Esophagus squamous epithelium (tissue), 4 donors: ENCODE results near the gene PRPF40B.

ENCODE experiments used
- POLR2A ChIP-seq, 4 donors: fragments of 450-650 bp; IDR thresholded peaks; one replicate each; pipeline ENCODE4 v1.6.1; 2017; ENCODE audit warnings: antibody characterized with exemption in 4 of 4, mild to moderate bottlenecking in 4 of 4, moderate library complexity in 3 of 4
- TF ChIP-seq, protein P1 (sequence below), 6 experiments: fragments of 450-650 bp in 4 of 6; fragments of 200-600 bp in 2 of 6; sonication (generic) in 2 of 6; IDR thresholded peaks; one replicate each; pipeline ENCODE4 v1.5.1; 2016 to 2019; ENCODE audit warnings: antibody characterized with exemption in 6 of 6, mild to moderate bottlenecking in 4 of 6, moderate library complexity in 4 of 6

DNA sequence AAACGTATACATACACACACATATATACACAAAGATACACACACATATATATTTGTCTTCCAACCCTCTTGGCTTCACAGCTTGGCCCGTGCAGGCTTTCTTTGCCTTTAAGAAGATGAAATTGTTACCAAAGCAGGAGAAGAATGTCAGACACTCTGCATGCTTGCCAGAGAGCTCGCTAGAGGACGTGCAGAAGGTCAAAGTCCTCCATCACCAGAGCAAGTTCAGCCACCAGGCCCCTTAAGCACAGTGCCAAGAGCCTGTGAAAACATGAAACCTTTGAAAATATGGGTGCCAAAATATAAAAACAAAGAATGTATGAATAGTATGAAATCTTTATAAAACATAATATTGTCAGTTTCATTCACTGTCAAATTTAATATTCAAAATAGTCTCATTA is 40.5 kb upstream of the PRPF40B start:
- TF ChIP-seq, protein P1, sequence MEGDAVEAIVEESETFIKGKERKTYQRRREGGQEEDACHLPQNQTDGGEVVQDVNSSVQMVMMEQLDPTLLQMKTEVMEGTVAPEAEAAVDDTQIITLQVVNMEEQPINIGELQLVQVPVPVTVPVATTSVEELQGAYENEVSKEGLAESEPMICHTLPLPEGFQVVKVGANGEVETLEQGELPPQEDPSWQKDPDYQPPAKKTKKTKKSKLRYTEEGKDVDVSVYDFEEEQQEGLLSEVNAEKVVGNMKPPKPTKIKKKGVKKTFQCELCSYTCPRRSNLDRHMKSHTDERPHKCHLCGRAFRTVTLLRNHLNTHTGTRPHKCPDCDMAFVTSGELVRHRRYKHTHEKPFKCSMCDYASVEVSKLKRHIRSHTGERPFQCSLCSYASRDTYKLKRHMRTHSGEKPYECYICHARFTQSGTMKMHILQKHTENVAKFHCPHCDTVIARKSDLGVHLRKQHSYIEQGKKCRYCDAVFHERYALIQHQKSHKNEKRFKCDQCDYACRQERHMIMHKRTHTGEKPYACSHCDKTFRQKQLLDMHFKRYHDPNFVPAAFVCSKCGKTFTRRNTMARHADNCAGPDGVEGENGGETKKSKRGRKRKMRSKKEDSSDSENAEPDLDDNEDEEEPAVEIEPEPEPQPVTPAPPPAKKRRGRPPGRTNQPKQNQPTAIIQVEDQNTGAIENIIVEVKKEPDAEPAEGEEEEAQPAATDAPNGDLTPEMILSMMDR (IDR thresholded peaks at IDR 0.05) = no peak
- TF ChIP-seq POLR2A (IDR thresholded peaks at IDR 0.05) = no peak
